Stimulated activated CD4-positive, alpha-beta T cell treated with anti-CD3 and anti-CD28 coated beads, Interleukin-4, amount 100 ng/mL, for 4 hours (primary cell): ENCODE results near the gene HMOX2.
A peak's percentile ranks its signal among the peaks of the same experiment; 100 is the strongest.

Experiments
- DNase-seq, 2 experiments: peaks; one replicate each; pipeline ENCODE4 v3.0.0-alpha.2; 2020

The HMOX2 gene, protein sequence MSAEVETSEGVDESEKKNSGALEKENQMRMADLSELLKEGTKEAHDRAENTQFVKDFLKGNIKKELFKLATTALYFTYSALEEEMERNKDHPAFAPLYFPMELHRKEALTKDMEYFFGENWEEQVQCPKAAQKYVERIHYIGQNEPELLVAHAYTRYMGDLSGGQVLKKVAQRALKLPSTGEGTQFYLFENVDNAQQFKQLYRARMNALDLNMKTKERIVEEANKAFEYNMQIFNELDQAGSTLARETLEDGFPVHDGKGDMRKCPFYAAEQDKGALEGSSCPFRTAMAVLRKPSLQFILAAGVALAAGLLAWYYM

DNA sequence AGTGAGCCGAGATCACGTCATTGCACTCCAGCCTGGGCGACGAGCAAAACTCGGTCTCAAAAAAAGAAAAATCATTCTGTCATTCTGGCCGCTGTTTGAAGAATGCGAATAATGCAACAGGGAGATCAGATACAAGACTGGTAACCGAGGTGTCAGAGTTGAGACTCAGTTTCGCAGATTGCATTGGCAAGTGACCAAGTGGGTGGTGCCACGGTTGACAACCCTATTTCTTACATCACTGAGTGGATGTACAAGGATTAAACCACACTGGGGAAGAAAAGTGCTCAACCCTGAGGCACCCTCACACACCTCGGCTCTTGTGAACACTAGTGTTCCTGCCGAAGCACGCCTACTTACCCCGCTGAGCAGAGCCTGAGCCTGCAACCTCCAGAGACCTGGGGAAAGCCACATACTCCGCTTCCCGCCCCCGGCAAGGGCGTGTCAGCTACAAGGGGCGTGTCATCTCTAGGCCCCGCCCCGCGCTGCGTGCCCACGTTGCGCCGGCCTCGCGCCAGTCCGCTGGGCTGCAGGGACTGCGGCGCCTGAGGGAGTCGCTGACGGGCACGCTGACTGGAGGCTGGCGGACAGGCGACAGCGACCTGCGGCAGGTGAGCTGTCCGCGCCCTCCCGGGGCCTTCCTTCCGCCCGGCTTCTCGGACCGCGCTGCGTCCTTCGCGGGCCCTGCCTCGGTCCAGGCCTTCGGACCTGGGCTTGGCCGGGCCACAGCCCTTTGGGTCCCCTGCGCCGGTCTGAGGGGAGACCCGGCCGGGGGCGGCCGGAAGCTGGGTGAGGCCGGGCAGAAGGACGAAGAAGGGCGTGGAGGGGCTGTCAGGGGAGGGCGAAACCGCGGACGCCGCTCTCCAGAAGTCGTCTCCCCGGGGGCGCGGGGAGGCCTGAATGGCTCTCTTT lies at the start of gene HMOX2:
HMOX2 (plus strand) TSS at position 519 of the 909 bp plus-strand sequence. CDS start 29,127 bp downstream, outside the sequence.
- peak; percentile 93 to 94 for DNase-seq

DNA sequence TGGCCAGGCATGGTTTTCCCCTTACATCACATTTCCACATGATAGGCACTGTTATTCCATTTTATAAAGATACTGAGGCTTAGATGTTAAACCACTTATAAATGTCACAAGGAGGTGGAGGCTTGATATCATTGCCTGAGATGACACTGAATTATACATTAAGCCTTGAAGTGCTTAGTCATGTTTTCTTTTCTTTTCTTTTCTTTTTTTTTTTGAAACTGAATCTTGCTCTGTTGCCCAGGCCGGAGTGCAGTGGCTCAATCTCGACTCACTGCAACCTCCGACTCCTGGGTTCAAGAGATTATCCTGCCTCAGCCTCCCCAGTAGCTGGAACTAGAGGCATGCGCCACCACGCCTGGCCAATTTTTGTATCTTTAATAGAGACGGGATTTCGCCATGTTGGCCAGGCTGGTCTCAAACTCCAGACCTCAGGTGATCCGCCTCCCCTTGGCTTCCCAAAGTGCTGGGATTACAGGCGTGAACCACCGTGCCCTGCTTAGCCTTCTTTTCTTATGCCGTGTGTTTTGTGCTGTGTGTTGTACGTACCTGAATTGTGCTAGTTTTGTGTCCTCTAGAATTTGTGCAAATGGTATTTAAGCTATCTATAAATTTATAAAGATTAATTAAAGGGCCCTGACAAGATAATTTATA lies 49.4 kb upstream of the HMOX2 start:
- no peak for DNase-seq

GRCh38 chr16:4428500-4428899 lies 47.7 kb upstream of the HMOX2 start:
- no peak for DNase-seq

- DNase-seq = no peak
Measured at GRCh38 chr16:4431023-4431422, 45.2 kb upstream of the HMOX2 start.

GRCh38 chr16:4433228-4433627 lies 43.0 kb upstream of the HMOX2 start:
- DNase-seq = no peak

DNA sequence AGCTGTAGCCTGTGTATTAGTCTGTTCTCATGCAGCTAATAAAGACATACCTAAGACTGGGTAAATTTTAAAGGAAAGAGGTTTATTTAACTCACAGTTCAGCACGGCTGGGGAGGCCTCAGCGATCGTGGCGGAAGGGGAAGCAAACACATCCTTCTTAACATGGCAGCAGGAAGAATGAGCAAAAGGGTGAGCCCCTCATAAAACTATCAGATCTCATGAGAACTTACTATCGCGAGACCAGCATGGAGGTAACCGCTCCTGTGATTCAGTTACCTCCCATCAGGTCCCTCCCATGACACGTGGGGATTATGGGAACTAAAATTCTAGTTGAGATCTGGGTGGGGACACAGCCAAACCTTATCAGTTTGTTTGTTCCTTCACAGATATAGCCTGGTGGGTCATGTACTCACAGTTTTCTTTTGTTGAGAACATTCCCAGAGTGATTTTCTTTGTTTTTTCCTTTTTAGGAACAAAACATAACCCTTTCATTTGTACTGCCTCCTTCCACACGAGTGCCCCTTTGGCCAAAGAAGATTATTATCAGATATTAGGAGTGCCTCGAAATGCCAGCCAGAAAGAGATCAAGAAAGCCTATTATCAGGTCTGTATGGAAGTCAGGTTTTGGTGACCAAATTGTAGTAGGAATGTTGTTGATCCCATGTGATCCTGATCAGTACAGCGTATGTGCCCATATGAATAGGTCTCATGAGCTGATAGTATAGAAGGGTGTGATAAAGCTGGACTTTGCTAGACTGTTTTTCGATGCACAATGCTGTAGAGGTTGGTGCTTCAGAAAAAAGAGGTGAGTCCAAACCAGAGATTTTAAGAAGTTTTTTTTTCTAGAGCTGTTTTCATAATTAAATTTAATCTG lies 42.0 kb upstream of the HMOX2 start:
- no peak for DNase-seq

- DNase-seq = no peak
Measured at GRCh38 chr16:4435337-4436067, 40.7 kb upstream of the HMOX2 start.

DNA sequence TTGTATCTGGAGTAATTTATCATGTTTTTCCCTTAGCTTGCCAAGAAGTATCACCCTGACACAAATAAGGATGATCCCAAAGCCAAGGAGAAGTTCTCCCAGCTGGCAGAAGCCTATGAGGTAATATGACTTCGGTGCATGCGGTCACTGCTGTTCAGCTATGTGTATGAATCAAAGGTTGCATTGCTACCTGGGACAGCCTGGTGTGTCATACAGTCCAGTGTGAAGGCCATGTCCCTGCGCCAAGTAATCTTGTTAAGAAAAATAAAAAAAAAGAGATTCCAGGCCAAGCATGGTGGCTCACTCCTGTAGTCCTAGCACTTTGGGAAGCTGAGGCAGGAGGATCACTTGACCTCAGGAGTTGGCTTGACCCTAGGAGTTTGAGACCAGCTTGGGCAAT lies 38.8 kb upstream of the HMOX2 start:
- no peak for DNase-seq

DNA sequence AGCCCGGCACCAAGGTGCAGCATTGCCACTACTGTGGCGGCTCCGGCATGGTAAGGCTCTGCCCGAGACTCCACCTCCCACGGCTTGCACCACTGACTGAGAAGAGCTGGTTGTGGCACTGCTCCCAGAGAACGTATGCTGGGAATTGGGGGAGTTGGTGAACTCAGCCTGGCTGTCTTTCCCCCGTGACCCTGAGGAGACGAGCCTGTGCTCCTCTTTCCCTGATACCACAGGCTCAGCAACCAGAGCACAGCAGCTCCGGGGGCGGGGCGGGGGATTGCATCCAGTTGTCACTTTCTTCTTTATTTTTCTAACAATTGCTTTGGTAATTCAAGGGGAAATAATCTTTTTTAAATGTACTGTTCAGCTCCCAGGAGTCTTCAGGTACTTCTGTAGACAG lies 33.8 kb upstream of the HMOX2 start:
- no peak for DNase-seq

- DNase-seq = no peak
Measured at GRCh38 chr16:4443271-4443670, 32.9 kb upstream of the HMOX2 start.

- no peak for DNase-seq
Measured at GRCh38 chr16:4443986-4444385, 32.2 kb upstream of the HMOX2 start.

GRCh38 chr16:4450430-4450829 lies 25.8 kb upstream of the HMOX2 start:
- DNase-seq = no peak

DNA sequence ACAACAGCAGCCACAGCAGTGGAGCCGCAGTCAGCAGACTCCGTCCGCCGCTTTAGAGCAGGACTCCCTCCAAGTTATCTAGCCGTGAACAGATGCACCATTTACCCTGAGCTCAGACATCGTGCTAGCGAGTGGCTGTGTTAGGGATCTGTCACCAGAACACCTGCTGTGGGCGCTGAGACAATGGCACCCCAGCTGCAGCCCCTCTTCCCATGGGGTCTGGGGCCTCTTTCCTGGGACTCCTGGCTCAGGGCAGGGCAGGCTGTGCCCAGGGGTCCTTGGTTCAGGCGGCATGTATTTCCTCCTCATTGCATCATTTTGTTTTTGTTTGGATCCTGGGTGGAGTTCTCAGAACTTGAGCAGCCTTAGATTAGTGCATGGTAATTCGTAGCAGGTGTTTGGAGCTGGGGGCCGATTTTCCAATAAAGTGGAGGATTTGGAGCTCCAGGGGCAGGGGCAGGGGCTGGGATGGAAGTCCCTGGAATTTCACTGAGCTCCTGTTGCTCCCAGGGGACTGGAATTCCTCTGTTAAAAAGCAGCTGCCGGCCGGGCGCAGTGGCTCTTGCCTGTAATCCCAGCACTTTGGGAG lies 25.2 kb upstream of the HMOX2 start:
- no peak for DNase-seq

DNA sequence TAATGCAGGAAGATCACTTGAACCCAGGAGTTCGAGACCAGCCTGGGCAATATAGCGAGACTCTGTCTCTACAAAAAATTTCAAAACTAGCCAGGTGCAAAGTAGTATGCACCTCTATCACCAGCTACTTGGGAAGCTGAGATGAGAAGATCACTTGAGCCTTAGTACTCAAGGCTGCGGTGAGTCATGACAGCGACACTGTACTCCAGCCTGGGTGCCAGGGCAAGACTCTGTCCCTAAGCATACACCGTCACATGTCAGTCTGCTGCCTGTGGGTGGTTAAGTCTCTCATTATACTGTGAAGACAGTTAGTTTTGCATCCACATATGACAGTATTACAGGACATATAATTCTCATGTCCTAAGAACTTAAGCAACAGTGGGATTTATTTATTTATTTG lies 23.5 kb upstream of the HMOX2 start:
- DNase-seq = no peak

DNA sequence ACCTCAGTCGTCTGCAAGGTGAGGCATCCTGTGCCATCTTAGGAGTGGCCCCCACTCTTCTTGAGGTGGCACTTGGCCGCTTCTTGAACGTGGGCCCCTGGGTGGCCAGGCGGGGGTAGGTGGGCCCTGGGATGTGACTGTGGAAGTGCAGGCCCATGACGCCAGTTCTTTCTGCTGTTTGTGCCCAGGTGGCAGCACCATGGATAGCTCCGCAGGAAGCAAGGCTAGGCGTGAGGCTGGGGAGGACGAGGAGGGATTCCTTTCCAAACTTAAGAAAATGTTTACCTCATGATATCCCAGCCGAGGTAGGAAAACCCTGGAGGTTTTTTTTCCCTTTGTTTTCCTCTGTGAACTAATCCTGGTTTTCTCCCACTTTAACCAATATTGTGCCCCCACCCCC lies 21.6 kb upstream of the HMOX2 start:
- DNase-seq = no peak

GRCh38 chr16:4455081-4455480 lies 21.1 kb upstream of the HMOX2 start:
- no peak for DNase-seq

- DNase-seq = no peak
Measured at GRCh38 chr16:4455951-4456350, 20.2 kb upstream of the HMOX2 start.

DNA sequence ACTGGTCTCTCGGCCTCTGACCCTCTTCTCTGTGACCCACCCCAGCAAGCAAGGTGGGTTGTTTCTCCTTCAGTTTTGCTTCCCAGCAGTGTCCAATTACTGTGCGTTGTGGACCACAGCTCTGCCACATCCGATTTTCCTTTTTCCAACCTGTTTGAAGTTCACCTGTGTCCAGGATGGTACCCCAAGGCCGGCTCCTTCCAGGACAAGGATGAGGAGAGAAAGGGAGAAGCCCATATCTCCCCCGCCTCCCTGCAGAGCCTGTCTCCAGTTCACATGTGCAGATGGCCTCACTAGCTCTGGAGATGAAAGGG lies 15.3 kb upstream of the HMOX2 start:
- DNase-seq = no peak

- no peak for DNase-seq
Measured at GRCh38 chr16:4461250-4462085, 14.7 kb upstream of the HMOX2 start.

GRCh38 chr16:4463522-4464163 lies 12.6 kb upstream of the HMOX2 start:
- DNase-seq = no peak
